Right lobe of liver (tissue), 6 donors: ENCODE results near the gene ATE1. TPM values are rescaled to one million over a fixed set of nuclear protein-coding genes. Genes with fewer than 3 reads are reported as not detected.
"Not testable (repeated sequence)": the region's sequence is repeated elsewhere in the genome, so short reads cannot be mapped to it uniquely, and the experiment has no call there.

Experiments
- ATAC-seq, 4 donors: fragments of 200-7000 bp; cut with Tn5 transposase; one replicate each; pipeline ENCODE4 v1.9.1; 2020; ENCODE audit warnings: mild to moderate bottlenecking in 4 of 4, moderate library complexity in 4 of 4
- DNase-seq, 3 donors: peaks; one replicate each; pipeline ENCODE4 v3.0.0-alpha.2; 2020
- H3K27ac ChIP-seq, 3 donors: fragments of 200-600 bp; one replicate each; pipeline ENCODE4 v1.8.0; 2022
- H3K27me3 ChIP-seq, 2 donors: fragments of 200-600 bp; one replicate each; pipeline ENCODE4 v1.8.0; 2022
- H3K36me3 ChIP-seq, 4 donors: fragments of 200-600 bp; sonication (generic) in 1 of 4; one replicate each; pipeline versions ENCODE4 v1.5.1 to v1.8.0; 2017 to 2022; ENCODE audit warnings: control low read depth in 1 of 4
- H3K4me1 ChIP-seq, 4 donors: fragments of 200-600 bp; sonication (generic) in 1 of 4; one replicate each; pipeline versions ENCODE4 v1.5.1 to v1.8.0; 2017 to 2022; ENCODE audit warnings: control low read depth in 1 of 4
- H3K4me3 ChIP-seq, 3 donors: fragments of 200-600 bp; one replicate each; pipeline ENCODE4 v1.8.0; 2022
- H3K9me3 ChIP-seq, 4 donors: fragments of 200-600 bp; sonication (generic) in 1 of 4; one replicate each; pipeline versions ENCODE4 v1.5.1 to v1.8.0; 2017 to 2022; ENCODE audit warnings: control low read depth in 1 of 4
- POLR2A ChIP-seq: fragments of 450-650 bp; IDR thresholded peaks from one replicate; pipeline ENCODE4 v1.6.1; 2017; ENCODE audit warnings: antibody characterized with exemption, mild to moderate bottlenecking
- WGBS: methylation state at CpG from one replicate; pipeline ENCODE4 v1.1.6; 2018; ENCODE audit warnings: low coverage, low lambda C conversion rate; ENCODE audit not compliant: insufficient coverage; ENCODE audit errors: missing lambda C conversion rate; 5-methylcytosine and 5-hydroxymethylcytosine counted together
- intact Hi-C, 2 donors: fragments of 100-400 bp; cut with DNase I; formaldehyde crosslinking; loops; one replicate each; pipeline versions ENCODE4 v1.11.2 to v1.14.1; 2022
- total RNA-seq, 6 experiments: library from RNA; depleted of rRNA in 2 of 6; stranded (reverse); fragments of >200 nt in 2 of 6; fragmentation: NEBNext Ultra II Directional in 3 of 6; extraction: Animal tissue kit (Norgen Biotek cat#: 25700) in 3 of 6; gene quantifications; one replicate each; pipeline versions ENCODE4 v1.1.0 to v1.2.4, GENCODE V29; 2016 to 2023
- TF ChIP-seq, protein P1 (sequence below), 4 donors: fragments of 200-600 bp in 3 of 4; fragments of 450-650 bp in 1 of 4; IDR thresholded peaks; one replicate each; pipeline versions ENCODE4 v1.5.1 to v1.8.0; 2016 to 2022; ENCODE audit warnings: antibody characterized with exemption in 4 of 4, mild to moderate bottlenecking in 2 of 4
- donor health status: DM: no; HTN: yes; CAD: no.
- donor health status: DM: no; HTN: no; CAD: no.
- donor health status: DM: no; HTN: no; CAD: no.
- donor health status: DM: no; HTN: yes; CAD: no.
- donor health status: DM: no; HTN: yes; CAD: no.

Gene ATE1
- total RNA-seq, 6 experiments from 2014 or later, result 17.7 to 21.6 (median 19.9) TPM

DNA sequence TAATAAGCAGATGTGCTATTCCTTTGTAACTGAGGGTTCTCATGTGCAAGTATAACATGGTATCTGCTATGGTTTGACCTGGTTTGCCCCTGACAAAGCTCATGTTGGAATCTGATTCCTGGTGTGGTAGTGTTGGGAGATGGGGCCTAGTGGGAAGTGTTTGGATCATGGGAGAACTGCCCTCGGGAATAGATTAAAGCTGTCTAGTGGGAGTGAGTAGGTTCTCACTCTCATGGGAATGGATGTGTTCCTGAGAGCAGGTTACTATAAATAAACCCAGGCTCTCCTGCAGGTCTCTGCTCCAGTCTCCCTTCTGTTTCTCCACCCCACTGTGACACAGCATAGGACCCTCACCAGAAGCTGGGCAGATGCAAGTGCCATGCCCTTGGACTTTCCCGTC, 97.7 kb downstream of the ATE1 start:
- Histone ChIP-seq H3K4me1 (no peaks in the 10 kb centered on the region), H3K36me3 (peaks cover 0 to 7% (median 0%) of the 10 kb centered on the region in 4 donors), H3K9me3 (no peaks in the 10 kb centered on the region), H3K27ac (no peak overlapping the region), H3K4me3 (no peak overlapping the region), H3K27me3 (no peaks in the 10 kb centered on the region)
- TF ChIP-seq, protein P1, sequence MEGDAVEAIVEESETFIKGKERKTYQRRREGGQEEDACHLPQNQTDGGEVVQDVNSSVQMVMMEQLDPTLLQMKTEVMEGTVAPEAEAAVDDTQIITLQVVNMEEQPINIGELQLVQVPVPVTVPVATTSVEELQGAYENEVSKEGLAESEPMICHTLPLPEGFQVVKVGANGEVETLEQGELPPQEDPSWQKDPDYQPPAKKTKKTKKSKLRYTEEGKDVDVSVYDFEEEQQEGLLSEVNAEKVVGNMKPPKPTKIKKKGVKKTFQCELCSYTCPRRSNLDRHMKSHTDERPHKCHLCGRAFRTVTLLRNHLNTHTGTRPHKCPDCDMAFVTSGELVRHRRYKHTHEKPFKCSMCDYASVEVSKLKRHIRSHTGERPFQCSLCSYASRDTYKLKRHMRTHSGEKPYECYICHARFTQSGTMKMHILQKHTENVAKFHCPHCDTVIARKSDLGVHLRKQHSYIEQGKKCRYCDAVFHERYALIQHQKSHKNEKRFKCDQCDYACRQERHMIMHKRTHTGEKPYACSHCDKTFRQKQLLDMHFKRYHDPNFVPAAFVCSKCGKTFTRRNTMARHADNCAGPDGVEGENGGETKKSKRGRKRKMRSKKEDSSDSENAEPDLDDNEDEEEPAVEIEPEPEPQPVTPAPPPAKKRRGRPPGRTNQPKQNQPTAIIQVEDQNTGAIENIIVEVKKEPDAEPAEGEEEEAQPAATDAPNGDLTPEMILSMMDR (IDR thresholded peaks at IDR 0.05), result no peak
- no peak for TF ChIP-seq POLR2A
- 90% methylated on average over 2 of the region's 2 CpGs for WGBS
- ATAC-seq (no peak), DNase-seq (no peak)
- intact Hi-C loops, result no loop called here

DNA sequence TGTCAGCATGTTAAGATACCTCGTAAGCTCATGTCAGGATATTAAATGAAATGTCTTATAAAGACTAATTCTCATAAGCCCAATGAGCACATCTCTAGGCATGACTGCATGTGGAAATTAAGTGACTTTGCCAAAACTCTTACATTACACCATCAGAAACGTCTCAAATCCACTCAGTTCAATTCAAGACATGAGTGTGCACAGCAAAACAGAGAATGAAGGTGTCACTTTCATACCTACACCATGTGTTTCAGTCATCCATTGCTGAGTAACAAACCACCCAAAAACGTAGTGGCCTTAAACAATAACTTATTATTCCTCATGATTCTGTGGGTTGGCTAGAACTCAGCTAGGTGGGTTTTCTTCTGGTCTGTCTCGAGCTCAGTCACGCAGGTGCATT, 99.8 kb downstream of the ATE1 start:
- ATAC-seq, result no peak
- Histone ChIP-seq H3K27ac (no peak overlapping the region), H3K36me3 (peaks cover 0 to 7% (median 0%) of the 10 kb centered on the region in 4 donors), H3K4me3 (no peak overlapping the region), H3K9me3 (no peaks in the 10 kb centered on the region), H3K27me3 (no peaks in the 10 kb centered on the region), H3K4me1 (no peaks in the 10 kb centered on the region)
- 89% methylated on average over 5 of the region's 5 CpGs for WGBS
- DNase-seq, result no peak
- no peak for TF ChIP-seq POLR2A
- TF ChIP-seq, protein P1 (IDR thresholded peaks at IDR 0.05), result no peak
- intact Hi-C loops, result no loop called here

GRCh38 chr10:121826773-121827172, 101.1 kb downstream of the ATE1 start:
- H3K36me3 ChIP-seq, H3K4me1 ChIP-seq, H3K4me3 ChIP-seq, ATAC-seq, DNase-seq, H3K9me3 ChIP-seq, H3K27ac ChIP-seq, H3K27me3 ChIP-seq, intact Hi-C loops: not testable (repeated sequence)
- 98% methylated on average over 5 of the region's 5 CpGs for WGBS

- WGBS, result 64% methylated on average over 5 of the region's 5 CpGs
- ATAC-seq, result peak; percentile 67 to 83 (median 77)
- TF ChIP-seq POLR2A, result no peak
- TF ChIP-seq, protein P1 (IDR thresholded peaks at IDR 0.05), result peak; percentile 57 to 70 (median 66)
- no peak for DNase-seq
- Histone ChIP-seq H3K9me3 (no peaks in the 10 kb centered on the region), H3K4me1 (no peaks in the 10 kb centered on the region), H3K4me3 (no peak overlapping the region), H3K27ac (no peak overlapping the region), H3K27me3 (no peaks in the 10 kb centered on the region), H3K36me3 (peaks cover 0 to 7% (median 0%) of the 10 kb centered on the region in 4 donors)
- intact Hi-C loops, result no loop called here
Measured at GRCh38 chr10:121823993-121824463, 103.8 kb downstream of the ATE1 start.

DNA sequence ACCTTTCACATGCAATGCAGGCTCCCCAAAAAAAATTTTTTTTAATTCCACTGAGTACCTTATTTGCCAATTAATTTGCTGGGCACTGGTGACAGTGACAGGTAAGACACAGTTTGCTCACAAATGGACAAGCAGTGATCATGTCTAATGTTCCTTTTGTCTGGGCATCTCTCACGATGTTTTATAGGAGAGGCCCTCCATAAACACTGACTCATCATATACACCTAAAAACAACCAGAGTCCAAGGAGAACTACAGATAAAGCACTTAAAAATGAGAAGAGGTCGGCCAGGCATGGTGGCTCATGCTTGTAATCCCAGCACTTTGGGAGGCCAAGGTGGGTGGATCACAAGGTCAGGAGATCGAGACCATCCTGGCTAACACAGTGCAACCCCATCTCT, 105.1 kb downstream of the ATE1 start:
- no peak for TF ChIP-seq POLR2A
- TF ChIP-seq, protein P1 (IDR thresholded peaks at IDR 0.05), result no peak
- ATAC-seq, result no peak
- no peak overlapping the region for H3K4me3 ChIP-seq
- no peaks in the 10 kb centered on the region for H3K27me3 ChIP-seq
- no peak overlapping the region for H3K27ac ChIP-seq
- H3K36me3 ChIP-seq, result peaks cover 0 to 1% (median 0%) of the 10 kb centered on the region in 4 donors
- intact Hi-C loops, result no loop called here
- no peak for DNase-seq
- H3K9me3 ChIP-seq, result no peaks in the 10 kb centered on the region
- H3K4me1 ChIP-seq, result no peaks in the 10 kb centered on the region
- WGBS, result 77% methylated on average over 3 of the region's 3 CpGs
